ENCODE measurements around the gene ATAD3A. TPM values are rescaled to one million over a fixed set of nuclear protein-coding genes. Genes with fewer than 3 reads are reported as not detected.

Gene ATAD3A
- total and polyA plus RNA-seq, 9 of the 15 experiments (the other 6 are each of a cell fraction or from before 2014, with no cell fraction given): 0.10 to 173 (median 36.7) TPM

DNA sequence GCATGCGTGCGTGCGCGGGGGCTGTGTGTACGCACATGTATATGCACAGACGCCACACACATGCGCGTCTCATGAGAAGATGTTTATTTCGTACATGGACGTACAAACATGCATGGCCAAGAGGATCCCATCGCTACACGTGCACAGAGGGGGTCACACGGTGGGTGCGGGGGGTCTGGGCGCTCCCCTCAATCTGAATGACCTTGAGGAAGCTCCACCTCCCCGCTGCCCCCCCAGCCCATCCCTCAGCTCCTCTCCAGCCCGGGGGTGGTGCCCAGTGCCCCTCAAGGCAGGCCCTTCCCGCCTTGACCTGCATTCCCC is 27.0 kb downstream of the ATAD3A start (continued):
- TF ChIP-seq, protein P1, sequence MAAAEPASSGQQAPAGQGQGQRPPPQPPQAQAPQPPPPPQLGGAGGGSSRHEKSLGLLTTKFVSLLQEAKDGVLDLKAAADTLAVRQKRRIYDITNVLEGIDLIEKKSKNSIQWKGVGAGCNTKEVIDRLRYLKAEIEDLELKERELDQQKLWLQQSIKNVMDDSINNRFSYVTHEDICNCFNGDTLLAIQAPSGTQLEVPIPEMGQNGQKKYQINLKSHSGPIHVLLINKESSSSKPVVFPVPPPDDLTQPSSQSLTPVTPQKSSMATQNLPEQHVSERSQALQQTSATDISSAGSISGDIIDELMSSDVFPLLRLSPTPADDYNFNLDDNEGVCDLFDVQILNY (CRISPR knock-in tag; IDR thresholded peaks at IDR 0.05): no peak
- TF ChIP-seq ZNF274 (IDR thresholded peaks at IDR 0.05; ENCODE audit: borderline replicate concordance, low read depth, low read length) (no peak), ESRRA (IDR thresholded peaks at IDR 0.05; ENCODE audit: borderline replicate concordance, low read depth) (no peak), ZNF263 (CRISPR knock-in tag; IDR thresholded peaks at IDR 0.05; ENCODE audit: borderline replicate concordance) (no peak)
- TF ChIP-seq, protein P2, sequence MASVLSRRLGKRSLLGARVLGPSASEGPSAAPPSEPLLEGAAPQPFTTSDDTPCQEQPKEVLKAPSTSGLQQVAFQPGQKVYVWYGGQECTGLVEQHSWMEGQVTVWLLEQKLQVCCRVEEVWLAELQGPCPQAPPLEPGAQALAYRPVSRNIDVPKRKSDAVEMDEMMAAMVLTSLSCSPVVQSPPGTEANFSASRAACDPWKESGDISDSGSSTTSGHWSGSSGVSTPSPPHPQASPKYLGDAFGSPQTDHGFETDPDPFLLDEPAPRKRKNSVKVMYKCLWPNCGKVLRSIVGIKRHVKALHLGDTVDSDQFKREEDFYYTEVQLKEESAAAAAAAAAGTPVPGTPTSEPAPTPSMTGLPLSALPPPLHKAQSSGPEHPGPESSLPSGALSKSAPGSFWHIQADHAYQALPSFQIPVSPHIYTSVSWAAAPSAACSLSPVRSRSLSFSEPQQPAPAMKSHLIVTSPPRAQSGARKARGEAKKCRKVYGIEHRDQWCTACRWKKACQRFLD (CRISPR knock-in tag; IDR thresholded peaks at IDR 0.05): no peak

DNA sequence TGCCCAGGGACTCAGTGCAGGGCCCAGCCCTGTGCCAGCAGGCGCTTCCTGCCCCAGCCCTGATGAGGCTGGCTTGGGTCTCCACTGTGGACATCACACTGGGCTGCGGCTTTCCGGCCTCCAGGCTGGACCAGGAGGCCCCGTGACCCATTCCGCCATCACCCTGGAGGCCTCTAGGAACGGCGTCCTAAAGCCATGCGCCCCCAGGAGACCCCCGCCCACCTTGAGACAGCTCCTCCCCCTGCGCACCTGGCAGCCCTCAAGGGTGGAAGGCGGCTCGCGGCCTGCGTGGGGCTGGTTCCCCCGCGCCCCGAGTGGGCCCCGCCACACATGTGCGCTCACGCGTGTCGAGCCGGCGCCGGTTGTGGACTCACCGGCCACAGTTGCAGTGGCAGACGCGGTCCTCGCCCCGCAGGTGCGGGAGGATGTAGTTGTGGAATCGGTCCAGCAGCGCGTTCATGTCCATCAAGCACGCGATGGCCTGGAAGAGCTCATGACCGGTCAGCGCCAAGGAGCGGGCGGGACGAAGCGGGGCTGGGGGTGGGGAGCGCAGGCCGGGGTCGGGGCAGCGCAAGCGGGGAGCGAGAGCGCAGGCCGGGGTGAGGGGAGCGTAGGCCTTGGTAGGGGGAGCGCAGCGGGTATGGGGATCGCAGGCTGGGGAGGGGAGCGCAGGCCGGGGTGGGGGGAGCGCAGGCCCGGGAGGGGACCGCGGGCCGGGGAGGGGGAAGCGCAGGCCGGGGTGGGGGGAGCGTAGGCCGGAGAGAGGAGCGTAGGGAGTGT is 27.5 kb downstream of the ATAD3A start:
- ATAC-seq (no peak), FAIRE-seq (no peak), DNase-seq (ENCODE audit: extremely low read depth in 1 of 4, low spot score in 3 of 4) (no peak)
- no peak overlapping the region for H2AFZ ChIP-seq (ENCODE audit: low read depth, low read length)
- no peaks in the 10 kb centered on the region for H3K9me1 ChIP-seq (ENCODE audit: control insufficient read depth, insufficient read depth, low read length)
- H3K27me3 ChIP-seq (ENCODE audit: control insufficient read depth in 2 of 2, insufficient read depth in 2 of 2, low read length in 2 of 2): no peaks in the 10 kb centered on the region
- no peaks in the 10 kb centered on the region for H3K79me2 ChIP-seq (ENCODE audit: control insufficient read depth, insufficient read depth, low read length)
- H3K9ac ChIP-seq (ENCODE audit: insufficient read depth in 1 of 2, low read depth in 2 of 2, low read length in 2 of 2): no peak overlapping the region
- no peak overlapping the region for H3K4me2 ChIP-seq (ENCODE audit: insufficient read depth, low read length)
- H3K4me3 ChIP-seq: no peak overlapping the region
- intact Hi-C loops (cut with micrococcal nuclease): no loop called here
- in situ Hi-C loops (cut with MboI): no loop called here
- peaks cover 0 to 55% of the 10 kb centered on the region in 2 experiments; a peak in 2 of 5 replicates for H3K4me1 ChIP-seq (replicated peaks in 1 of 2; ENCODE audit: control insufficient read depth in 2 of 2, insufficient read depth in 2 of 2, low read length in 2 of 2)
- ChIA-PET CTCF (ENCODE audit: low intra/inter-chr PET ratio) (no interaction called here), POLR2A (no interaction called here)
- H3K9me3 ChIP-seq (replicated peaks; ENCODE audit: control insufficient read depth, insufficient read depth, low read depth, low read length): no peaks in the 10 kb centered on the region; the same call in 1 of the 2 replicates
- no peak overlapping the region for H3K27ac ChIP-seq (ENCODE audit: extremely low read depth, low read depth, low read length)
- H3K36me3 ChIP-seq (ENCODE audit: control insufficient read depth, insufficient read depth, low read length): peaks cover 57% of the 10 kb centered on the region
- H4K20me1 ChIP-seq (replicated peaks; ENCODE audit: control insufficient read depth, insufficient read depth, low read length): no peaks in the 10 kb centered on the region
- no TSS peak for BruUV-seq (replicated peaks)
- 95% methylated on average over 24 of the region's 66 CpGs for WGBS (ENCODE audit: insufficient coverage, low coverage, missing lambda C conversion rate)
- TF ChIP-seq TAF1 (IDR thresholded peaks at IDR 0.05; ENCODE audit: control insufficient read depth, extremely low read depth, insufficient read depth, low read length, severe bottlenecking) (no peak), GATAD2A (IDR thresholded peaks at IDR 0.05) (no peak), POLR2G (IDR thresholded peaks at IDR 0.05; ENCODE audit: low read depth, low read length) (peak; percentile 73), HNRNPH1 (optimal IDR thresholded peaks at IDR 0.05; ENCODE audit: low read depth, low read length) (no peak), ZNF584 (CRISPR knock-in tag; IDR thresholded peaks at IDR 0.05; ENCODE audit: low read depth) (no peak), CBX8 (IDR thresholded peaks at IDR 0.05; ENCODE audit: borderline replicate concordance, extremely low read depth, low read depth, low read length, poor library complexity, severe bottlenecking) (no peak)
- TF ChIP-seq, protein P3, sequence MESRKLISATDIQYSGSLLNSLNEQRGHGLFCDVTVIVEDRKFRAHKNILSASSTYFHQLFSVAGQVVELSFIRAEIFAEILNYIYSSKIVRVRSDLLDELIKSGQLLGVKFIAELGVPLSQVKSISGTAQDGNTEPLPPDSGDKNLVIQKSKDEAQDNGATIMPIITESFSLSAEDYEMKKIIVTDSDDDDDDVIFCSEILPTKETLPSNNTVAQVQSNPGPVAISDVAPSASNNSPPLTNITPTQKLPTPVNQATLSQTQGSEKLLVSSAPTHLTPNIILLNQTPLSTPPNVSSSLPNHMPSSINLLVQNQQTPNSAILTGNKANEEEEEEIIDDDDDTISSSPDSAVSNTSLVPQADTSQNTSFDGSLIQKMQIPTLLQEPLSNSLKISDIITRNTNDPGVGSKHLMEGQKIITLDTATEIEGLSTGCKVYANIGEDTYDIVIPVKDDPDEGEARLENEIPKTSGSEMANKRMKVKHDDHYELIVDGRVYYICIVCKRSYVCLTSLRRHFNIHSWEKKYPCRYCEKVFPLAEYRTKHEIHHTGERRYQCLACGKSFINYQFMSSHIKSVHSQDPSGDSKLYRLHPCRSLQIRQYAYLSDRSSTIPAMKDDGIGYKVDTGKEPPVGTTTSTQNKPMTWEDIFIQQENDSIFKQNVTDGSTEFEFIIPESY (CRISPR knock-in tag; IDR thresholded peaks at IDR 0.05): peak; percentile 61; the same call in 1 of the 2 replicates

Data from K562 (cell line).